Activated CD4-positive, alpha-beta T cell treated with anti-CD3 and anti-CD28 coated beads, Interleukin-2, Interleukin-6, amounts not matched to agents 100 ng/mL and 50 ng/mL, durations not matched to agents 16 hours and 8 hours (primary cell): ENCODE data around the gene DCDC2B.

Source experiments
- DNase-seq: peaks from one replicate; pipeline ENCODE4 v3.0.0-alpha.2; 2020

The DCDC2B gene

GRCh38 chr1:32197074-32197473, 11.8 kb upstream of the DCDC2B start:
- no peak for DNase-seq

GRCh38 chr1:32197837-32198236, 11.1 kb upstream of the DCDC2B start:
- DNase-seq: no peak

GRCh38 chr1:32198237-32199042, 10.4 kb upstream of the DCDC2B start:
- no peak for DNase-seq

GRCh38 chr1:32199043-32199716, 9.7 kb upstream of the DCDC2B start:
- no peak for DNase-seq

GRCh38 chr1:32199717-32200072, 9.2 kb upstream of the DCDC2B start:
- no peak for DNase-seq

- peak; percentile 51 for DNase-seq
These were observed 8.5 kb upstream of the DCDC2B start, which contains the start of gene CCDC28B for GRCh38 chr1:32200226-32201010. Gene CCDC28B (plus strand): TSS chr1:32200595. CDS start chr1:32201936, 1,341 bp downstream.

- peak; percentile 86 for DNase-seq
These were observed 7.7 kb upstream of the DCDC2B start for GRCh38 chr1:32201011-32201855.

GRCh38 chr1:32204943-32205361, 3.9 kb upstream of the DCDC2B start:
- DNase-seq: no peak

GRCh38 chr1:32205401-32206370, 3.2 kb upstream of the DCDC2B start, which contains the start of gene IQCC:
Gene IQCC (plus strand): TSS chr1:32205671. CDS start chr1:32205682, 11 bp downstream.
- DNase-seq: peak; percentile 92

- DNase-seq: no peak
These were observed 420 bp upstream of the DCDC2B start for GRCh38 chr1:32208469-32208868.

- peak; percentile 69 for DNase-seq
These were observed 7.0 kb downstream of the DCDC2B start for GRCh38 chr1:32215629-32216480.

GRCh38 chr1:32216566-32216965, 7.7 kb downstream of the DCDC2B start:
- no peak for DNase-seq

- no peak for DNase-seq
These were observed 10.1 kb downstream of the DCDC2B start for GRCh38 chr1:32219022-32219421.

GRCh38 chr1:32220746-32221580, 12.1 kb downstream of the DCDC2B start:
- no peak for DNase-seq

GRCh38 chr1:32221581-32221979, 12.7 kb downstream of the DCDC2B start:
- DNase-seq: no peak

- DNase-seq: peak; percentile 94
These were observed 13.3 kb downstream of the DCDC2B start, which contains the start of the genes EIF3I and TMEM234 for GRCh38 chr1:32221980-32222755. Gene EIF3I (plus strand): TSS chr1:32222407. CDS start chr1:32222442, 35 bp downstream. Gene TMEM234 (minus strand): TSS chr1:32222353. CDS start chr1:32222322, 31 bp downstream.

GRCh38 chr1:32223683-32224082, 14.8 kb downstream of the DCDC2B start:
- no peak for DNase-seq

GRCh38 chr1:32224285-32224684, 15.4 kb downstream of the DCDC2B start:
- no peak for DNase-seq
